Measurements from ENCODE around the gene RRH.

RRH gene

GRCh38 chr4:109872950-109873656 lies 45.3 kb downstream of the RRH start:
- TF ChIP-seq, protein P1, sequence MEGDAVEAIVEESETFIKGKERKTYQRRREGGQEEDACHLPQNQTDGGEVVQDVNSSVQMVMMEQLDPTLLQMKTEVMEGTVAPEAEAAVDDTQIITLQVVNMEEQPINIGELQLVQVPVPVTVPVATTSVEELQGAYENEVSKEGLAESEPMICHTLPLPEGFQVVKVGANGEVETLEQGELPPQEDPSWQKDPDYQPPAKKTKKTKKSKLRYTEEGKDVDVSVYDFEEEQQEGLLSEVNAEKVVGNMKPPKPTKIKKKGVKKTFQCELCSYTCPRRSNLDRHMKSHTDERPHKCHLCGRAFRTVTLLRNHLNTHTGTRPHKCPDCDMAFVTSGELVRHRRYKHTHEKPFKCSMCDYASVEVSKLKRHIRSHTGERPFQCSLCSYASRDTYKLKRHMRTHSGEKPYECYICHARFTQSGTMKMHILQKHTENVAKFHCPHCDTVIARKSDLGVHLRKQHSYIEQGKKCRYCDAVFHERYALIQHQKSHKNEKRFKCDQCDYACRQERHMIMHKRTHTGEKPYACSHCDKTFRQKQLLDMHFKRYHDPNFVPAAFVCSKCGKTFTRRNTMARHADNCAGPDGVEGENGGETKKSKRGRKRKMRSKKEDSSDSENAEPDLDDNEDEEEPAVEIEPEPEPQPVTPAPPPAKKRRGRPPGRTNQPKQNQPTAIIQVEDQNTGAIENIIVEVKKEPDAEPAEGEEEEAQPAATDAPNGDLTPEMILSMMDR (IDR thresholded peaks at IDR 0.05; ENCODE audit: low read depth, low read length, poor library complexity, severe bottlenecking): no peak
- no peak for TF ChIP-seq EZH2phosphoT487 (IDR thresholded peaks at IDR 0.05; ENCODE audit: borderline replicate concordance, low read length)
- H3K9me2 ChIP-seq (replicated peaks; ENCODE audit: control insufficient read depth, low read length): no peaks in the 10 kb centered on the region
- no peak overlapping the region for H3K27ac ChIP-seq (ENCODE audit: low read depth, low read length)
- H3K4me1 ChIP-seq (ENCODE audit: control insufficient read depth, low read length): no peaks in the 10 kb centered on the region
- H3K27me3 ChIP-seq (ENCODE audit: control insufficient read depth, low read length): no peaks in the 10 kb centered on the region
- H3K9me3 ChIP-seq (ENCODE audit: control insufficient read depth, insufficient read depth, low read length): no peaks in the 10 kb centered on the region
- no peak overlapping the region for H3K4me2 ChIP-seq (ENCODE audit: low read length)
- H3K4me3 ChIP-seq (ENCODE audit: low read length): no peak overlapping the region
- H3K79me2 ChIP-seq (ENCODE audit: control insufficient read depth, low read length): no peaks in the 10 kb centered on the region
- H4K20me1 ChIP-seq (ENCODE audit: control insufficient read depth, insufficient read depth, low read depth, low read length): no peaks in the 10 kb centered on the region
- H3K36me3 ChIP-seq (ENCODE audit: control insufficient read depth, low read length): no peaks in the 10 kb centered on the region
- no peaks in the 10 kb centered on the region for H3F3A ChIP-seq (ENCODE audit: control insufficient read depth, insufficient read depth)

DNA sequence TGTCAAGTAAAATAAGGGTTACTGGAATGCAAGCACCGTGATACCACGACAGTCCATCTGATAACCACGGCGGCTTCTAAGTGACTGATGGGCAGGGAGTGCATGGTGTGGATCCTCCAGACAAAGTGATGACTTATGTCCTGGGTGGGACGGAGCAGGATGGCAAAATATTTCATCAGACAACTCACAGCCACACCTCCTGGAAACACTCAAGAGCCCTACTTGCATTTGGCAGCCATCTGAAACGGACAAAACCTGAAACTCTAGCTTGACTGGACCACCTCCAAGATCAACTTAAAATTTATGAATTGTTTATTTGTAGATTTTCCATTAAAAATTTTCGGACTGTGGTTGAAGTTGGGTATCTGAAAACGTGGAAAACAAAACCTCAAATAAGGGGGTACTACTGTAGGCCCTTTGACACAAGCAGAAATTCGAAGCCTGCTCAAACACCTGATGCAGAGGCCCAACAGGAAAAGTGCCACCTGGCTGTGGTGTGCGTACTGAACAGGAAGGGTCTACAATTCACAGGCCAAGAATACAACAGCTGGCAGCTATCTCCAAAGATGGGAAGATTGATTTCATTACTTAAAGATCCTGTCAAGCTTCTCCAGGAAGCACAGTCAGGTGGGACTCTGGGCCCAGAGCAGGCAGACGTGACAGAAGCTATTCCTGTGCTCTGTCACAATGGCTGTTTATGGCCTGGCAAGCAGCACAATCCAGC lies 46.2 kb downstream of the RRH start:
- H3K27me3 ChIP-seq (ENCODE audit: control insufficient read depth, low read length): no peaks in the 10 kb centered on the region
- H3K36me3 ChIP-seq (ENCODE audit: control insufficient read depth, low read length): no peaks in the 10 kb centered on the region
- no peak overlapping the region for H3K4me3 ChIP-seq (ENCODE audit: low read length)
- no peaks in the 10 kb centered on the region for H3K9me2 ChIP-seq (replicated peaks; ENCODE audit: control insufficient read depth, low read length)
- no peaks in the 10 kb centered on the region for H3K79me2 ChIP-seq (ENCODE audit: control insufficient read depth, low read length)
- no peak overlapping the region for H3K27ac ChIP-seq (ENCODE audit: low read depth, low read length)
- H3F3A ChIP-seq (ENCODE audit: control insufficient read depth, insufficient read depth): no peaks in the 10 kb centered on the region
- no peaks in the 10 kb centered on the region for H3K9me3 ChIP-seq (ENCODE audit: control insufficient read depth, insufficient read depth, low read length)
- TF ChIP-seq, protein P1 (IDR thresholded peaks at IDR 0.05; ENCODE audit: low read depth, low read length, poor library complexity, severe bottlenecking): no peak
- no peak for TF ChIP-seq EZH2phosphoT487 (IDR thresholded peaks at IDR 0.05; ENCODE audit: borderline replicate concordance, low read length)
- no peak overlapping the region for H3K4me2 ChIP-seq (ENCODE audit: low read length)
- H4K20me1 ChIP-seq (ENCODE audit: control insufficient read depth, insufficient read depth, low read depth, low read length): no peaks in the 10 kb centered on the region
- H3K4me1 ChIP-seq (ENCODE audit: control insufficient read depth, low read length): no peaks in the 10 kb centered on the region

DNA sequence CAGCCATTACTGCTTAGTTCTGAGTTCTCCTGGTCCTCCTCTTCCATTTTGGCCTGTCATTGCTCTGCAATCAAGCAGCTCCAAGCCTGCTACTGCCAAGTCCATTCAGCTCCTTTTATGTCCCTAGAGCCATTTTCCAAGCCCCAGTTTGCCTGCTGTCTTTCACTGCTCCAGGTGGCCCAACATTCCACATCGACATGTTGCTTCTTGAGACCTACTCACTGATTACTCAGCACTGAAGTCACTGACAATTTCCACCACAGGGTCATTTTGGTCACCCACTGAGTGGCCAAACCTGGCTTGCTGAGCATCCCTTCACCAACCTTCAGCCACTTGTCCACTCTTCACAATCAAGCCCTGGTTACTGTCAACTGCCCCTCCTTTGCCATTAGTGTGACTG lies 47.3 kb downstream of the RRH start:
- no peak overlapping the region for H3K4me3 ChIP-seq (ENCODE audit: low read length)
- H3K4me2 ChIP-seq (ENCODE audit: low read length): no peak overlapping the region
- H3K9me3 ChIP-seq (ENCODE audit: control insufficient read depth, insufficient read depth, low read length): no peaks in the 10 kb centered on the region
- no peaks in the 10 kb centered on the region for H3F3A ChIP-seq (ENCODE audit: control insufficient read depth, insufficient read depth)
- H3K9me2 ChIP-seq (replicated peaks; ENCODE audit: control insufficient read depth, low read length): no peaks in the 10 kb centered on the region
- H3K79me2 ChIP-seq (ENCODE audit: control insufficient read depth, low read length): no peaks in the 10 kb centered on the region
- no peaks in the 10 kb centered on the region for H3K36me3 ChIP-seq (ENCODE audit: control insufficient read depth, low read length)
- no peaks in the 10 kb centered on the region for H3K4me1 ChIP-seq (ENCODE audit: control insufficient read depth, low read length)
- no peak overlapping the region for H3K27ac ChIP-seq (ENCODE audit: low read depth, low read length)
- no peaks in the 10 kb centered on the region for H4K20me1 ChIP-seq (ENCODE audit: control insufficient read depth, insufficient read depth, low read depth, low read length)
- no peak for TF ChIP-seq EZH2phosphoT487 (IDR thresholded peaks at IDR 0.05; ENCODE audit: borderline replicate concordance, low read length)
- TF ChIP-seq, protein P1 (IDR thresholded peaks at IDR 0.05; ENCODE audit: low read depth, low read length, poor library complexity, severe bottlenecking): no peak
- H3K27me3 ChIP-seq (ENCODE audit: control insufficient read depth, low read length): no peaks in the 10 kb centered on the region
